ENCODE measurements around the gene ADGRL2. TPM values are rescaled to one million over a fixed set of nuclear protein-coding genes. Genes with fewer than 3 reads are reported as not detected.
A peak's percentile ranks its signal among the peaks of the same experiment; 100 is the strongest.
"Not testable (repeated sequence)": the region's sequence is repeated elsewhere in the genome, so short reads cannot be mapped to it uniquely, and the experiment has no call there.

ADGRL2 gene
- total RNA-seq, 1 experiment from 2014 or later: 36.4 TPM

DNA sequence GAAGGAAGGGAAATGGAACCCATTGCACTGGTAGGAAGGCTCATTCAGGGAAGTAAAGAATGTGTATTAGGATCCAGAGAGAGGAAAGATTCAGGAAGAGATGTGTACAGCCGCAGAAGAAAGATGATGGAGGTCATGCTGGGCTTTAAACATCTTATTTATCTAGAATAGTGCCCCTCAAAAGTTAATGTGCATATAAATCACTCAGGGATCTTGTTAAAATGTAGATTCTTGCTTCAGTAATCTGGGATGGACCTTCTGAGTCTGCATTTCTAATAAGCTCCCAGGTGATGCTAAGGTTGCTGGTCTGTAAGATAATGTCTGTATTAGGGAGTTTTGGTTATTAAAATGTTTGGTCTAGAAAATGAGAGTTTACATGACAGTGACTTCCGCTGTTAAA lies 46.3 kb downstream of the ADGRL2 start:
- no peak for DNase-seq (ENCODE audit: low spot score)

DNA sequence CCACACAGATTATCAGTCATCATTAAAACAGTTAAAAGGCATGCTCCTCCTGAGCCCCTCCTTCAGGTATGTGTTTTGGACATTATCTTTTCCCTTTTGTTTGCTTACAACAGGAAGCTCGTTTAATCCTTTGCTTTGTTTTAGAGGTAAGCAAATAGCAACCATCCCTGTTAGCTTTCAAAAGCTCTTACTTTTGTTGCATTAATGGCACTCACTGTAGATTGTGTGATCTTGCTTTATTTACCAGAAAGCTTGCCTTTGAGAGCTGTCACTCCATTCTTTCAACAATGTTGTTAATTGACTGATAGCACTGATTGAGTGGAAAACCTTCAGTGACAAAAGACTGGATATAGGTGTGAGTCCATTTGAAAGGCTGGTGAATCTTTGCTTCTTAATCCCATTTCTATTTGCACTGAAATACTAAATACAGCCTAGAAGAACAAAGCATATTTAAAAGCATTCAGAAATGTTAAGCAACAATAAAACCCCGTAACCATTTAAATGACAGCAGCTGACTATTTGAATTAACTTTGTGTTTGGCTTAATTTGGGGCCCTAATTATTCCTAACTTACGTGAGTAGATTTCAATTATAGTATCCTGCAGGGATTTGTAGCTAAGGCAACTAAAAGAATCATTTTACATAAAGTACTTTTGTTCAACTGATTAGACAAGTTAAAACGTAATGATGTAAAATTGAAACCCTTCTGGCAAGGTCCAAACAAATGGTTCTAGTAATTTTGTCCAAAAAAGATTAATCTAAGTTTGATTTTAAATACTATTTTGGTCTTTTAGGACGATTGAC lies 48.3 kb downstream of the ADGRL2 start:
- DNase-seq (ENCODE audit: low spot score): no peak

DNA sequence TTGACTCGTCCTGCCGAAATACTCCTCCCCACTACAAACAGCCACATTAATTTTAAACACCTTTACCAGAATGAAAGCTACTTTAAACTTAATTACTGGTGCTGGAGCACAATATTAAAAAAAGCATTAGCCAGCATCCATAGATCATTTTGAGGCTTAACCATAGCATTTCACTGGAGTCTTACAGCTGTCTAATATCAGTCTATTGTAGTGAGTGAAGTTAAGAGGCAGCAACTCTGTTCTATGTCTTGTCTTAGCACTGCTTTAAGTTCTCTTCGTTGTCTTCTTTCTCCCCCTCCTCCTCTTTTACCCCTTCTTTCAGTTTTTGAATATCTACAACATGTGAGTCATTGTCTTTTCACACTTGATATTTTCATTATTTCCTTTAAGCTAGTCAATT lies 49.3 kb downstream of the ADGRL2 start:
- no peak for DNase-seq (ENCODE audit: low spot score)

DNA sequence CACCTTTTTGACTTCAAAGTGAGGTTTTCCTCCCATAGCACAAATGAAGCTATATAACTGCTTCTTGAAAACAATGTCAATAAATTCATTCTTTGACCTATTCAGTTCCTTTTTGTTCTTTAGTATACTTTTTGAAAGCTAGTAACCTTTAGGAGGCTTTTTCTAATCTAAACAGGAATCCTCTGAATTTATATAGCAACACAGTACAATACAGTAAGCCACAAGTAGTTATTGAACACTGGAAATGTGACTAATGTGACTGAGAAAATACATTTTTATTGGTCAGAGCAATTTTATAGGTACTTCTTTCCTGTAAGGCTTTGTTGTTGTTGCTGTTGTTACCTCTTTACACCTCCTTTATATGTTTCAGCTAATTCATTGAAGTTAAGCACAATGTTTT lies 49.8 kb downstream of the ADGRL2 start:
- no peak for DNase-seq (ENCODE audit: low spot score)

DNA sequence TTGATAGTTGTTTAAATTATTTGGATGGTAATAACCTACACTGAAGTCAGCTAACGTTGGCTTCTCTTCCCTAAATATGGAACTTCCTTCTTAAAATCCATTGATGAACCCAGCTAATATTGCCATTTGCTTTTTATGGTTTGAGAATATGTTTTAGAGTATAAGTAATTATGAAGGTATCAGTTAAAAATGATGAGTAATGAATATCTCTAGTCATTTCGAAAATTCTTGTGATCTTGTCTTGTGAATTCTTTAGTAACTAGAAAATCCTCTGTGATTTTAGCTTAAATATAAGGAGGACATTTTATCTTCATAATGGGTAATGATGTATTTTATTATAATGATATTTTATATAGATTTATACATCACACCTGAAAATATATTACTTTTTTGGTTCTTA lies 50.5 kb downstream of the ADGRL2 start:
- no peak for DNase-seq (ENCODE audit: low spot score)

DNA sequence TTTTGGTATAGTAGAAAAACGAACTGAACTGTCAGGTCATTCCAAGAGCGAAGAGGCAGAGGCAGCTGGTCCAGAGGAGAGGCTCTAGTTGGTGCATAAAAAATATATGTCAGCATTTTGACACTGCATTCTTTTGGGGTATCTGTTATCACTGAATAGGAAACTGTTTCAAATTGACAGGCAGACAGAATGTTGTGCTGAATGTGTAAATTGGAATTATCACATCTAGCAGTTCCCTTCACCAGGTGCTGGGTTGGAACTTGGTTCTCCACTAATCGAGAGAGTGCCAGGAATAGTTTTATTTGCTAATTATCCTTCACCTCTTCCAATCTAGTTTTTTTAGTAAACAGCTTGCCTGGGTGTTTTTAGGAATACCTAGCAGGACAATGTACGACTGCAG lies 52.2 kb downstream of the ADGRL2 start:
- no peak for DNase-seq (ENCODE audit: low spot score)

DNA sequence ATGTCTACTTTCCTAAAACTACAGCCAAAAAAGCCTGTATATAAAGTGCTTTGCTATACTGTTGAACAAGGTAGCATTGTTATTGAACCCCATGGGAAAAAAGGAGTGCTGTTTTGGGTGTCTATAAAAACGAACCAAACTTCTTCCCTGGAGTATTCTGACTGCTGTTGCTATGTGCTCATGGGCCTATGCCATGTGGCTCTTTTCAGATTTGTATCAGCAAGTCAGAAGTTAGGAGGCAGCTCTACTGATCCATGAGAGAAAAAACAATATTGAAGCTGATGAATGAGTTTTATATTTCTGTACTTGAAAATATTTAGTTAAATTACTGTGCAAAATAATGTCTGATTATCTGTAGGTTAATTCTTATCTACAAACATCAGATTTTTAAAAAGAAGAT lies 66.5 kb downstream of the ADGRL2 start:
- no peak for DNase-seq (ENCODE audit: low spot score)

DNA sequence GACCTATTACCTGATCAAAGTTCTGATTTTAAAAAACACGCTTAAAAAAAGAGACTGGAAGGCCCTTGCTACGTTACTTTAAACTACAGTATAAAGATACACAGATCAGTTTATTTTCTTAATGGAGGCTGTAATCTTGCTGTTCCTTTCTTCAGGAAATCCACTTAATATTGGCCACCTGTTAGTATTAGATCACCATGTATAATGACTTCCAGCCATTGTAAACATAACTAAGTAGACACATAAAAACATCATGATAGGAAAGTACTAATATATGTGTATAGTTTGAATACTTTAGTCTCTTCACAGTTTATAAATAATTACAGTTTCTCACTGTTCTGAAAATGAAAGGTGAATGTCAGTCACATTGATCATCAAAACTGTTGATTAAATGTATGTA lies 68.6 kb downstream of the ADGRL2 start:
- DNase-seq (ENCODE audit: low spot score): no peak

DNA sequence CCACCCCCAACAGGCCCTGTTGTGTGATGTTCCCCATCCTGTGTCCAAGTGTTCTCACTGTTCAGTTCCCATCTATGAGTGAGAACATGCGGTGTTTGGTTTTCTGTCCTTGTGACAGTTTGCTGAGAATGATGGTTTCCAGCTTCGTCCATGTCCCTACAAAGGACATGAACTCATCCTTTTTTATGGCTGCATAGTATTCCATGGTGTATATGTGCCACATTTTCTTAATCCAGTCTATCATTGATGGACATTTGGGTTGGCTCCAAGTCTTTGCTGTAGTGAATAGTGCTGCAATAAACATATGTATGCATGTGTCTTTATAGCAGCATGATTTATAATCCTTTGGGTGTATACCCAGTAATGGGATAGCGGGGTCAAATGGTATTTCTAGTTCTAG lies 70.4 kb downstream of the ADGRL2 start:
- not testable (repeated sequence) for DNase-seq (ENCODE audit: low spot score)

DNA sequence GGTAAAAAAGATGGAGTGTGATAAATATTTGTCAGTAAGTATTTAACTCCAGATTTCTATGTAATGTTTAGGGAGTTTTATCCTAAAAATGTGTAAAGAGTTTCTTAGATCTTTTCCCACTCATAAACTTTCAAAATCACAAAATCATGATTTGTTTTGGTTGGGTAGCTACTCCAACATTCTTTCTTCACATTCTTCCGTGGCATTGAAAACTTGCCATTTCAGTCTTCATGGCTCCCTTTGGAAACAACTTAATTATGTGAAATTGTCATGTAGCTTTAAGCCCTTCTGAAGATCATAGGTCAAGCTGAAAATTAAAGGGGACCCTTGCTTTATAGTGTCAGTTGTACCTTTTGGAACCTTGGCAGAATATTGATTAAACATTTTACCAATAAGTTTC lies 73.2 kb downstream of the ADGRL2 start:
- DNase-seq (ENCODE audit: low spot score): no peak

DNA sequence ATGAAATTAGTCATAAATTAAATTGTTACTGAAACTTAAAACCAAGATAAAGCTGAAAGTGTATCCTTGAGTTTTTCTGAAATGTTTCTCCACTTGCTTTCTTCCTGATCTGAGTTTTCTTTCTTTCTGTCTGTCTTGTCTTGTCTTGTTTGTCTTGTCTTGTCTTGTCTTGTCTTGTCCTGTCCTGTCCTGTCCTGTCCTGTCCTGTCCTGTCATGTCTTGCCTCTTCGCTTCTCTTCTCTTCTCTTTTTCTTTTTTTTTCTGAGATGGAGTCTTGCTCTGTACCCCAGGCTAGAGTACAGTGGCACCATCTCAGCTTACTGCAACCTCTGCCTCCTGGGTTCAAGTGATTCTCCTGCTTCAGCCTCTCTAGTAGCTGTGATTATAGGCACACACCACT lies 73.7 kb downstream of the ADGRL2 start:
- no peak for DNase-seq (ENCODE audit: low spot score)

DNA sequence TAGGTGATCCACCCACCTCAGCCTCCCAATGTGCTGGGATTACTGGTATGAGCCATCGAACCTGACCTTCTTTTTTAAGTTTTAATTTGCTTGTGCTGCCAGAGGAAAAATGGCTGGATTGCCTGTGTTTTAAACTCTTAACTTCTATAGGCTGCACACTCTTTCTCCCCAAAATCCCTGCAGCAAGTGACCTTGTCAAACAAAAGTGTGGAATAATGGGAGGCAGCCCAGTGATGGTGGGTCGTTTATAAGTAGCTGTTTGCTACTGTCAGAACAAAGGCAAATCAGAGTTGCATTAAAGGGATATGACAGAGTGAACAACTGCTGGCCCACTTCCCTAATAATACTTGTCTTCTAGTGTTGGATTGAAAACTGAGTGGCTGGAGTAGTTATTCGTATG lies 74.2 kb downstream of the ADGRL2 start:
- DNase-seq (ENCODE audit: low spot score): no peak

DNA sequence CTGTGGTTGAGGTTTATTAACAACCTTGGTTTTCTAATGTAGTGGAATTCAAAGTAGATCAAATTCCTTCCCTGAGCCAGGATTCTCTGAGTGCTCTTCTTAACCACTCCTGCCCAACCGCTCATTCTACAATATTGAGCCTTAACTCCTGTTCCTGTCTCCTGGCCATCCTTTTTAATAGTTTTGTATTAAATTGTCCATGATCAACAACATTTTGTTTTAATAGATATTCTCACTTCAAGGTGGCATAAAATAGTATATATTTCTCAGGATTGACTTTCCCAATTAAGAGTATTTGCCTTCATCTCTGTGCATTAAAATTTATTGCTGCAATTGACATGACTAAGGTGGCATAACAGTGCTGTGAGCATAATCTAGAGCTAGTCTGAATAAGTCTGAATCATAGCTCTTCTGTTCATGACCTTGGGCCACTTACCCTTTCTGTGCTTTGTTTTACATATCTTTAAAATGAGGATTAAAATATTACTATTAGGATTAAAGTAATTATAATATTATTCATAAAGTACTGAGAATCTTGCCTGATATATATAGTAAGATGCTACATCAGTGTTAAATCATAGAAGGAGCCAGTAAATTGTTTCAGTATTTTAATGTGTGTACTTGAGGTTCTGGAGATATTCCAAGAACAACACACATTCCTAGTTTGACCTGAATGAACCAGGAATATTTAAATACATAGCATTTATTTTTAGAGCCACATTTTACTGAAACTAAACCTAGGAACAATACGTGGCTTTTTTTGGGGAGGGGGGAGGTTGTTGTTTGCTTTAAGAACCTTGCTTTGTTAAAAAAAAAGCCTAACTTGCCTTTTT lies 76.4 kb downstream of the ADGRL2 start:
- DNase-seq (ENCODE audit: low spot score): peak; percentile 3

DNA sequence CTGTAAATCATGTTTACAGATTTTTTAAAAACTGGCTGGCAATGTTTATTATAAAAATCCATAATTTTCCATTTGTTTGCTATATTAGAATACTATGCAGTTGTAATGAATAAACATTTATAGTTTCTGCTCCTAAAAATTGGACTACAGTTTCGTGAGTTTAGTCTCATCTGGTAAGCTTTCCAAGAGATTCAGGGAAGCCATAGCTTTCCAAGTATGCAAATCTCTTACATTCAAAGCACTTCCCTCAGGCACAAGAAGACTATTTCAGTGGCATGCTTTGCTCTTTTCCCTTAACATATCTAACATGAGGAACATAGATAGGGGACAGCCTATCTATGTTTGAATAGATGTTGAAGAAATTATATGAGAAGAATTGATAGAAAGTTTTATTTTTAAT lies 77.2 kb downstream of the ADGRL2 start:
- DNase-seq (ENCODE audit: low spot score): no peak

DNA sequence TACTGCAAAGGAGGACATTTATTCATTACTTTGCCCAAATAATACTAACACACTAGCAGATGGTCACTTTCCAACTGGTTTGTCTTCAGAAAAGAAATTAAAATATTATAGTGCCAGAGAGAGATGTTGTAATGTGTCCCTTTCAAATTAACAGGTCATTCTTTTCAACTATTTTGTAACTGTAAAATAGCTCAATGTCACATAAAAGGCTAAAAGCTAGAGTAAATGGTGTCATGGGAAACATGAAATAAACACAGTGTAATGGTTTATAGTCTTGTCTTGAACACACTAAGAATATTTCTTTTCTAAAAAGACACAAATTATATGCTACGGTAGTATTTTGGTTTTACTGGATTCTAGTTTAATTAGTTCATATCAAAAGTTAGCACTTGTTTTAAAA lies 77.8 kb downstream of the ADGRL2 start:
- DNase-seq (ENCODE audit: low spot score): no peak

DNA sequence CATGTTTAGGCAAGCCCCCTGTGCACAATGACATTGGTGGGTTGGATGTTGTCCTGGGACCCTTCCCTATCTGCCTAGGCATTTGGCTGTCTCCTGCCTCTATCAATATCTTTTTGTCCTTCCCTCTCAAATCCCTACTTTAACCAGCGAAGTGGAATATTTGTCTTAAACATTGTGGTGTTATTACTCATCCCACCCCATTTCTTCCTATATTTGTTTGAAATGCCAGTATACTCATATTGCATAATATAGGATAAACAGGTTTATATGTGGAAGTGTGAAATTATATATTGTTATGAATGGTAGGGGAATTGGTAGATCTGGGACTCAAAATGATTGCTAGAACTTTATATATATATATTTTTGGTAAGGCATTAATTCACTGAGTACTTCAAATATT lies 80.0 kb downstream of the ADGRL2 start:
- no peak for DNase-seq (ENCODE audit: low spot score)

DNA sequence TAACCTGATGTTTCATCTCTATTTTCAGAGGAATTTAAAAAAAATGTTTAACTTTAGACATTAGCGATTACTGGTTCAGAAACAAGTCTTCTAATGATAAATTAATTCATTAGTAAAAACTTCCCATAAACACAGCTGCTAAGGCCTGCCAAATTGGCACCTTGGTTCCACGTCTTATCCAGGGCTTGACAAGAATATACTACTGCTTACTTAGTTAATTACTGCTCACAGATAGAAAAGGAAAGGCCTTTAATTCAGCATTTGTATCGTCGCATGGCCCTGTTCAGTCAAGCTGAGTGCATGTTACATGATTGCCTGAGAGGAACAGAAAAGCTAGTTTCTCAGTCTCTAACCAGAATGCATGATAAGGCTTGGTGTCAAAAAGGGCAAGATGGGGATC lies 84.6 kb downstream of the ADGRL2 start:
- no peak for DNase-seq (ENCODE audit: low spot score)

DNA sequence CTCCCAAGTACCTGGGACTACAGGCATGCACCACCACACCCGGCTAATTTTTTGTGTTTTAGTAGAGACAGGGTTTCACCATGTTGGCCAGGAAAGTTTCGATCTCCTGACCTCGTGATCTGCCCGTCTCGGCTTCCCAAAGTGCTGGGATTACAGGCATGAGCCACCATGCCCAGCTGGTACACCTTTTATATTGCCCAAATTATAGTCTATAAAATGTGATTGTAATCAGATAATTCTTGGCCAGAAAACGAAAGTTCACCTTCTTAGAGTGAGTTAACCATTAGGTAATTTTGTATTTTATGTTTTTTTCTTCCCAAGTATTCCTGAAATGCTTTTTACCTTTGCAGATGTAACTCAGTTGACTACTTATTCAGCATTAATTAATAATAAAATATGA lies 85.6 kb downstream of the ADGRL2 start:
- not testable (repeated sequence) for DNase-seq (ENCODE audit: low spot score)

DNA sequence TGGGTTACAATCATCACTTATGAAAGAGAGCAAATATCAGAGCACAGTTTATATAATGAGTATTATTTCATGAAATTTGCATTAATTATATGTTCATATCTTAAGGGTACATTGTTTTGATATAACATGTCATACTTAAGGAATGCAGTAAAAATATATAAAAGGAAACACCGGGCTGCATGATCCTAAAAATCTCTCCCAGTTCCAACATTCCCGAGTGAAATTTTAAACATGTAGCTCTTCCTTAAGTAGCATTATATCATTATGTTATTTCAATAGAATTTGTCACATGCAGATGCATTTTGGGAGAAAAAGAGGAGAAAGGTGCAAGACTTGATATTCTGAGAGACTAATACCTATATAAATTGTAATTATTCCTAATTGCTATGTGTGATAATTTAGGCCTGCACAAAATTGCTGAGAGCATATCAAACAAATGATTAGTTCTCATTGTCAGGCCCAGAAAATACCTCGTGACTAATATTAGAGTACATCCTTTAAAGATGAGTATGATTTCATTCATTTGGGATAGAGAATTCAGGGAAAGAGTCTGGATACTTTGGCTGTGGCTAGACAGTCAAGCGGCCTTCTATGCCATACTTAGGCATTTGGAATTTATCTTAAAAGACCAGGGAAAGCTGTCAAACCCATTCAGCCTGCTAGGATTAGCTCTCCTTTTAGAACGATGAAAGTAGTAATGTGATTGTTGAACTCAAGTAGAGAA lies 86.8 kb downstream of the ADGRL2 start:
- no peak for DNase-seq (ENCODE audit: low spot score)

DNA sequence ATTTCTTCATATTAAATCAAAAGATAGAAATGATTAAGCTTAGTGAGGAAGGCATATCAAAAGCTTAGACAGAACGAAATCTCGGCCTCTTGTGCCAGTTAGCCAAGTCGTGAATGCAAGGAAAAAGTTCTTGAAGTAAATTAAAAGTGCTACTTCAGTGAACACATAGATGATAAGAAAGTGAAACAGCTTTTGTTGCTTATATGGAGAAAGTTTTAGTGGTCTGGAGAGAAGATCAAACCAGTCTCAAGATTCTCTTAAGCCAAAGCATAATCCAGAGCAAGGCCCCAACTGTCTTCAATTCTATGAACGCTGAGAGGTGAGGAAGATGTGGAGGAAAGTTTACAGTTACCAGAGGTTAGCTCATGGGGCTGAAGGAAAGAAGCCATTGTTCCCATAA lies 88.4 kb downstream of the ADGRL2 start:
- no peak for DNase-seq (ENCODE audit: low spot score)

DNA sequence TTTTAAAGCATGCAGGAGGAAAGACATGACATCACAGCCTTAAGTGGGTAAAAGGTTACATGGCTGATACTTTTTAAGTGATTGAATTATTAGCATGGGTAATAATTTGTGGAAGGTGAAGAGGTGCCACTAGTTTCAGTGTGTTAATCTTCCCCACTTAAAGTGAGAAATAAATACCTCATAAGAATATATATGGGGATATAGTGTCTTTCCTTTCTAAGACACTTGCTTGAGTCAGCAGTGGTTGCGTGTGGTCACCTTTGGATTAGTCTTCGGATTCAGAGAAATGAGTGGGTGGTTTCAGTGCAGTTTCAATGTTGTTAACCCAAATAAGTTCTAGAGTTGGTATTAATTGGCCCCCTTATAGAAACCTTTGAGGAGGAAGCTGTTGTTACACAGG lies 94.1 kb downstream of the ADGRL2 start:
- DNase-seq (ENCODE audit: low spot score): no peak

DNA sequence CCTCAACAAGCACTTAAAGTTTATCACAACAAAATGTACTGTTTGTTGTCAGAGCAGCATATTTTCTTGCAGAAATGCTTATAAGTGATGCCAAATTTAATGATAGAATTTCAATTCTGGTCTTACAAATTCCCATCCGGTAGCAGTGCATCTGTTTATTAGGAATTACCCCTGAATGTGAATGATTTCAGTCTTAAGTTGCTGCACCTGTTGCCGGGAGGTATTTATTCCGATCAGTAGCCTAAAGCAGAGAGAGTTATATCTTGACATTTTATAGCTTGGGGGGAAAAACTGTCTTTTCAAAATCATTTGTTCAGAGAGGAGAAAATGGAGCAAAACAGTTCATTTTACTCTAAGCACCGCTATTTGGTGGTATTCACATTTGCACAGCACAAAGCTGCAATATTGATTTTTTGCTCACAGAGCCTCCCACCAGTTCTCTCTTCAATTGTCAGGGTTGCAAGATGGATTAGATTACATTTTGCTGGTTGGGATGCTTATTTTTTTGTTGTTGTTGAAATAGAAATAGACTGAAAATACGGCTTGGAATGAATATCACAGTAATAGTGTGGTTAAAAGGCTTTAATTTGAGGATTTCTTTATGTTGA lies 98.6 kb downstream of the ADGRL2 start:
- no peak for DNase-seq (ENCODE audit: low spot score)
